Measurements from ENCODE around the gene ENC1. TPM values are rescaled to one million over a fixed set of nuclear protein-coding genes. Genes with fewer than 3 reads are reported as not detected.

ENC1 gene
- total RNA-seq, 2 experiments from 2014 or later = 0.74 to 0.86 TPM

DNA sequence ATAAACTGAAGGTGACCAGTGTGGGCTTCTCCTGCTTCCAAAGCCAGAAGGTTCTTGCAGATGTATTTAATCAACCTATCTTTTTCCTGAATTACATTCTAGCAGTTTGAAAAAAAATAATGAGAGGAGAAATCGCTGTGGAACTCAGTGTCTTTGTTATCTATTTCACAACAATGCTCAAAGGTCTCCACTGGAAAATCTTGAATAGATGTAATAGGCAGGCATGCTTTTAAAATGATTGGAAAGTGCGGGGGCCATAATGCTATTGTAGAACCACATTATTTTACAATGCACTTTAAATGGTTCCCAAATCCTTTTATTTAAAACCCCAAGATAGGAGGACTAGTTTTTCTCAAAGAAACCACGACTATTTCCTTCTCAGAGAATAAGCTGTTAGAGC lies 23.3 kb downstream of the ENC1 start:
- H3K4me3 Mint-ChIP-seq = no peak overlapping the region
- H3K27ac Mint-ChIP-seq = no peak overlapping the region
- CTCF ChIA-PET = interaction anchor here (0.6 to 2.0 kb wide), 3 partner anchors 8 to 500 kb away, joined by 3 to 7 read pairs (median 3); no protein-coding TSS in a partner anchor
- intact Hi-C loops (cut with micrococcal nuclease) = no loop called here
- no peaks in the 10 kb centered on the region for H3K9me3 Mint-ChIP-seq
- H3K4me1 Mint-ChIP-seq (ENCODE audit: low read depth) = peaks cover 11% of the 10 kb centered on the region
- H3K36me3 Mint-ChIP-seq (ENCODE audit: low read depth) = no peaks in the 10 kb centered on the region
- H3K27me3 Mint-ChIP-seq (ENCODE audit: low read depth) = peaks cover 19% of the 10 kb centered on the region
- no peak for DNase-seq

DNA sequence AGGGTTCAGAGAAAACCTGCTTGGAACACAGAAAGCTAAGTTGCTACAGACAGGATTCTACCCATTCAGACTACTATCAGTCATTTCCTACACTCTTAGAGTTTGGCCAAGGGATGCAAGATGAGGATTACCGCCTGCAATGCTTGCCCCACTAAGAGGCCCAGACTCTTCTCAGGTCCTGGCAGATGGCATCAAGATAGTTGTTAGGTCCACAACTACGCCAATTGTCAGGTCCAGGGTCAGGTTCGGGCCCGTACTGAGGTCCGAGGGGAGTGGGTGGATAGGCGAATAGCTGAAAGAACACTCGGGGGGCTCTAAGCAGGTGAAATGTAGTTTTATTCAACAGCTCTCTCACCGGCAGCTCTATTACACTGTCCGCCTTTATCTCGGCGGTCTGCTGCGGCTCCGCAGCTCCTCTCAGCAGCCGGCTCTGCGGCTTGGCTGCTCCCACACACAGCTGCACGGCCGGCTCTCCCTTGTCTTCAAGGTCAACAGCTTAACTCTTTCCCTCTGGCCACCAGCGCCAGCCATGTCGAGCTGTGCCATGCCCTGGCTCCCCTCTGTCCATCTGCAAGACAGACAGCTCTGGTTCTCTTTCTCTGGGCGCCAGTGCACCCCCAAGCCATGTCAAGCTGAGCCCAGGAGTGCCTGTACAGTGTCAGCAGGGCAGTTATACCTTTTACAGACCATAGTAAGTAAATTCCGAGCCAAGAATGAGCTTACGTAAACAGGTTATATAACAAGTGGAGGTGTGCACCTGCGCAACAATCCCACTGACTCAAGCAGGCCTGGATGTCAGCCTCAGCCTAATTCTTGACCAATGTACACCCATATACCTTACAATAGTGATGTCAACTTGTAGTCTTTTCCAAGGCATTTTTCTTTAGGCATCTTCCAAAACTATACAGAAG lies 24.0 kb downstream of the ENC1 start:
- Mint-ChIP-seq H3K4me1 (ENCODE audit: low read depth) (peaks cover 6% of the 10 kb centered on the region), H3K27ac (no peak overlapping the region), H3K36me3 (ENCODE audit: low read depth) (no peaks in the 10 kb centered on the region), H3K9me3 (no peaks in the 10 kb centered on the region), H3K4me3 (no peak overlapping the region), H3K27me3 (ENCODE audit: low read depth) (peaks cover 21% of the 10 kb centered on the region)
- DNase-seq = no peak
- intact Hi-C loops (cut with micrococcal nuclease) = no loop called here
- CTCF ChIA-PET = interaction anchor here (0.6 to 2.0 kb wide), 2 partner anchors 9 to 233 kb away, joined by 3 to 7 read pairs; no protein-coding TSS in a partner anchor

DNA sequence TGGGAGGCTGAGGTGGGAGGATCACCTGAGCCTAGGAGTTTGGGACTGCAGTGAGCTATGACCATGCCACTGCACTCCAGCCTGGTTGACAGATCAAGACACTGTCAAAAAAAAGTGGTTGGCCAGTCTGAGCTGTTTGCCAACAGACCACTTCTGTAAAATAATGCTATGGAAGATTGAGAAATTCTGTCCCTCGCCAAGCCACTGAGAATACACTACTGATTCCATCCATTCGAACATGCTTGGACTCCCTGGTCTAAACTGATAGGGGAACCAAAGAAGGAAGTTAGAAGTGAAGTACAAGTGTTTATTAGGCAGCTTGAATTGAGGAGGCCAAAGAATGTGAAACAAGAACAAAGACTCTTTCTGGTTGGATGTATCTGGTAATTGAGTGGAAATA lies 27.2 kb downstream of the ENC1 start:
- Mint-ChIP-seq H3K27ac (no peak overlapping the region), H3K36me3 (ENCODE audit: low read depth) (no peaks in the 10 kb centered on the region), H3K9me3 (no peaks in the 10 kb centered on the region), H3K4me3 (no peak overlapping the region), H3K4me1 (ENCODE audit: low read depth) (peaks cover 5% of the 10 kb centered on the region), H3K27me3 (ENCODE audit: low read depth) (peaks cover 15% of the 10 kb centered on the region)
- intact Hi-C loops (cut with micrococcal nuclease) = no loop called here
- no peak for DNase-seq
- CTCF ChIA-PET = no interaction called here

DNA sequence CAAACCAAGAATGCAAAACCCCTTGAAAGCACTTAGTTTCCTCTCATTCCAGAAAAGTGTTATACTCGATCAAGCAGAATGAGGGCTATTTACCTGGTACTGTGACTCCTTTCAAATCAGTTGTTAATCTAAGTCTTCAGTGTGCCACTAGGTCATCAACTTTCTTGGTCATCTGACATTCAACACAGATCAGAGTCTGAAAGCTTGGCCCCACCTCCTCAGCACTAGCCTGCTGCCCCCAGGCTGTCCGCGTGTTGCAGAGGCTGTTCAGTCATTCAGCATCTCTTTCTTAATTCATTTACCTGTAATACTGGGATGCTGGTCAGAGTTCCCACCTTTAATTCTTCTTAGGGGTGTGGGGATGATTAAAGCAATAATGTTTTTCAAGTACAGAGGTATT lies 28.5 kb downstream of the ENC1 start:
- peaks cover 5% of the 10 kb centered on the region for H3K4me1 Mint-ChIP-seq (ENCODE audit: low read depth)
- peaks cover 12% of the 10 kb centered on the region for H3K27me3 Mint-ChIP-seq (ENCODE audit: low read depth)
- CTCF ChIA-PET = no interaction called here
- no peaks in the 10 kb centered on the region for H3K9me3 Mint-ChIP-seq
- no peaks in the 10 kb centered on the region for H3K36me3 Mint-ChIP-seq (ENCODE audit: low read depth)
- intact Hi-C loops (cut with micrococcal nuclease) = no loop called here
- H3K4me3 Mint-ChIP-seq = no peak overlapping the region
- no peak overlapping the region for H3K27ac Mint-ChIP-seq
- no peak for DNase-seq

DNA sequence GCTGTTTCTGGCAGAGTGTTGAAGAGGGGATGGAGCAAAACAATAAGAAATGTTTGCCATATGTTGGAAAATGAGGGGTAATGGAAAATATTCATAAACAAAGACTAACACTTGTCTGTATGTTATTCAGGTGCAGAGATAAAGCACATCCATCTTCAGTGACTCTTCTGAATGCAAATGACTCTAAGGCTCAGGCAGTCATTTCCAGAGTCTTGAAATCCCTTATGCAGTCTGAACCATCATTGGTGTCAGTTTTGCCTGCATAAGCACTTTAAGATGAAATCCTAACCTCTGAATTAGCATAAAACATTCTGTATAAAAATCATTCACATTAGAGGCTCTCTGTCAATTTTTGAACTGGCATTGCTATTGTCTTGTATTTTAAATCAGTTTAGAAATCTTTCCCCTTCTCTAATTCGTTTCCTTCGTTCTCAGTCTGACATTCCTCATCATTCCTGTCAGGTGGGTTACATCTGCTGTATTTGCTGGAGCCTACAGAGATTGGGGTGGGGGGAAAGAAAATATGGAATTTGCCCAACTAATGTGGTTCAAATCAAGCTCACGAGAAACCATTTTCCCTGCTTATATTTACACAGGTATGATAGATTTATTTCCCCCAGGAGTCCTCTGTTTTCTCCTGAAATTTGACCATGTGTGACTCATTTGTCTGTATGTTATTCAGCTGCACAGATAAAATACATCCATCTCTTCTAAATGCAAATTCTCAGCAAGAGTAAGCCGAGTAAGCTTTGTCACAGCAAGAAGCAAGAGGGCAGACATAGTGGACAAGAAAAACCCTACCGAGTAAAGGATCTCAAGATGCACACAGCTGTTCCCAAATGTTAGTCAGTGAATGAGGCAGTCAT lies 31.6 kb downstream of the ENC1 start:
- H3K4me1 Mint-ChIP-seq (ENCODE audit: low read depth) = peaks cover 3% of the 10 kb centered on the region
- no peak overlapping the region for H3K27ac Mint-ChIP-seq
- DNase-seq = no peak
- H3K4me3 Mint-ChIP-seq = no peak overlapping the region
- no peaks in the 10 kb centered on the region for H3K9me3 Mint-ChIP-seq
- intact Hi-C loops (cut with micrococcal nuclease) = no loop called here
- no peaks in the 10 kb centered on the region for H3K36me3 Mint-ChIP-seq (ENCODE audit: low read depth)
- CTCF ChIA-PET = no interaction called here
- peaks cover 7% of the 10 kb centered on the region for H3K27me3 Mint-ChIP-seq (ENCODE audit: low read depth)

DNA sequence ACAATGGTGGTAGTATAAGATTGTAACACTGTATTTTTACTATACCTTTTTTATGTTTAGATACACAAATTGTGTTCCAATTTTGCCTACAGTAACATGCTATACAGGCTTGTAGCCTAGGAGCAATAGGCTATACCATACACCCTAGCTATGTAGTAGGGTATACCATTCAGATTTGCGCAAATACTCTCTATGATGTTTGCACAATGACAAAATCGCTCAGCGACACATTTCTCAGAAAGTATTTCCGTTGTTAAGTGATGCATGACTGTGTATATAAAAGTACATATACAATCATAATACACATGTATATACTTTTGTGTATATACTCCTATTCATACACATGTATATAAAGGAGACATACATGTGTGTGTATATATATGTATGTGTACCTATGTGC lies 34.8 kb downstream of the ENC1 start:
- no peak overlapping the region for H3K4me3 Mint-ChIP-seq
- H3K36me3 Mint-ChIP-seq (ENCODE audit: low read depth) = no peaks in the 10 kb centered on the region
- peaks cover 3% of the 10 kb centered on the region for H3K4me1 Mint-ChIP-seq (ENCODE audit: low read depth)
- intact Hi-C loops (cut with micrococcal nuclease) = no loop called here
- no peaks in the 10 kb centered on the region for H3K9me3 Mint-ChIP-seq
- H3K27me3 Mint-ChIP-seq (ENCODE audit: low read depth) = peaks cover 21% of the 10 kb centered on the region
- no peak for DNase-seq
- no peak overlapping the region for H3K27ac Mint-ChIP-seq
- CTCF ChIA-PET = interaction anchor here (0.7 kb wide), 1 partner anchor 567 kb away, joined by 3 read pairs; no protein-coding TSS in a partner anchor

DNA sequence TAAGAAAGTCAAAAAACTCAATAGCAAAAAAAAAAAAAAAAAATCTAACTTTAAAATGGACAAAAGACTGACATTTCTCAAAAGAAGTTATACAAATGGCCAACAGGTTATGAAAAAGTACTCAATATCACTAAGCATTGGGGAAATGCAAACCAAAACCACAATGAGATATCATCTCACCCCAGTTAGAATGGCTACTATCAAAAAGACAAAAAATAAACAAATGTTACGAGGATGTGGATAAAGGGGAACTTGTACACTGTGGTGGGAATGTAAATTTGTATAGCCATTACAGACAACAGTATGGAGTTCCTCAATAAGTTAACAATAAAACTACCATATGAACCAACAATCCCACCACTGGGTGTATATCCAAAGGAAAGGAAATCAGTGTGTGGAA lies 37.2 kb downstream of the ENC1 start:
- H3K4me3 Mint-ChIP-seq = no peak overlapping the region
- no peaks in the 10 kb centered on the region for H3K36me3 Mint-ChIP-seq (ENCODE audit: low read depth)
- DNase-seq = no peak
- no peak overlapping the region for H3K27ac Mint-ChIP-seq
- CTCF ChIA-PET = no interaction called here
- no peaks in the 10 kb centered on the region for H3K9me3 Mint-ChIP-seq
- peaks cover under 1% of the 10 kb centered on the region for H3K4me1 Mint-ChIP-seq (ENCODE audit: low read depth)
- intact Hi-C loops (cut with micrococcal nuclease) = no loop called here
- peaks cover 26% of the 10 kb centered on the region for H3K27me3 Mint-ChIP-seq (ENCODE audit: low read depth)

DNA sequence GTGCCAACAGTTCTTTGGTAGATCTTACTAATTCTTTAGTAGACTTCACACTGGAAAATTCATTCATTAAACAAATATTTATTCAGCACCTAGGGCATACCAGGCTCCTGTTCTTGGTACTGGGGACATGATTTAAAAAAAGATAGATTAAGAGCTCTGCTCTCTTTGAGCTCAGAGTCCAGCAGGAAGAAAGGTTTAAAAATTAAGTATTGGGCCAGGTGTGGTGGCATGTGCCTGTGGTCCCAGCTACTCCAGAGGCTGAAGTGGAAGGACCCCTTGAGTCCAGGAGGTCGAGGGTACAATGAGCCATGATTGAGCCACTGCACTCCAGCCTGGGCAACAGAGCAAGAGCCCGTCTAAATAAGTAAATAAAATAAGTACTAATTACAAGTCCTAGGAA lies 41.4 kb downstream of the ENC1 start:
- Mint-ChIP-seq H3K4me3 (no peak overlapping the region), H3K36me3 (ENCODE audit: low read depth) (no peaks in the 10 kb centered on the region), H3K27ac (no peak overlapping the region), H3K9me3 (no peaks in the 10 kb centered on the region), H3K27me3 (ENCODE audit: low read depth) (peaks cover 28% of the 10 kb centered on the region), H3K4me1 (ENCODE audit: low read depth) (no peaks in the 10 kb centered on the region)
- CTCF ChIA-PET = interaction anchor here (0.6 to 1.3 kb wide), 2 partner anchors 41 to 273 kb away, joined by 3 to 4 read pairs; partner anchors contain the start of gene ENC1
- no peak for DNase-seq
- intact Hi-C loops (cut with micrococcal nuclease) = no loop called here

DNA sequence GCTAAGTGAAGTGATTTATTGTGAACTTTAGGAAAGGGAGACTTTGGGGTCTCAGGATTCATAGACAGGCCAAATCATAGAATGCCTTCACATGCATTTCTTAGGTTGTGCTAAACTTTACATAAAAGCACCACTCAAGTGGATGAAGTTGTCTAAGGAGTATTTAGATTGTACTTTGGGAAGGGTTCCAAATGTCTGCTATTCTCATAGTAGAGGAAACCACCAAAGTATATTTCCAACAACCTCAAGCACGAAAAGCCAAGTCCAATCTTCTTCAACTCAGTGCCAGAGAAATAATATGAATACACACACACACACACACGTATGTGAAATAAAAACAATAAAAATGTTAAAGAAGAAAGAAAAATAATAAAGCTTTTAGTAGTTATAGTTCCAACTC lies 41.8 kb downstream of the ENC1 start:
- Mint-ChIP-seq H3K27me3 (ENCODE audit: low read depth) (peaks cover 27% of the 10 kb centered on the region), H3K36me3 (ENCODE audit: low read depth) (no peaks in the 10 kb centered on the region), H3K4me3 (no peak overlapping the region), H3K4me1 (ENCODE audit: low read depth) (no peaks in the 10 kb centered on the region), H3K27ac (no peak overlapping the region), H3K9me3 (no peaks in the 10 kb centered on the region)
- CTCF ChIA-PET = interaction anchor here (0.6 to 1.3 kb wide), 2 partner anchors 42 to 273 kb away, joined by 3 to 4 read pairs; partner anchors contain the start of gene ENC1
- intact Hi-C loops (cut with micrococcal nuclease) = no loop called here
- DNase-seq = no peak

DNA sequence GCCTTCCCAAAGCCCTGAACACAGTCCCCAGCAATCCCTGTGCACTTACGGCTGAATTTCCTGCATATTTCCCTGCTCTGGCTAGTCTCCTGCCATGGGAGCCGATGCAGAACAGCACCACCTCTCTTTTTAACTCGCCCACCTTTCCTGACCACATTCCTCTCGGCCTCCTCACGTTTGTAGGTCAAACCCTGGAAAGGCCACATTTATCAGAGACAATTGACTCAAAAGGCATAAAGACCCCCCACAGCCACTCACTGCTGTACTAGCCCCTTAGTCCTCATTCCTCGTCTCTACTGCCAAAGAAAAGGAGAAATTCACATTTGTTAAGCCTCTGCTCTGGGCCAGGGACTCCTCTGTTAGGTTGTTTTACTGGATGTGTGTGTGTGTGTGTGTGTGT lies 43.6 kb downstream of the ENC1 start:
- no peaks in the 10 kb centered on the region for H3K4me1 Mint-ChIP-seq (ENCODE audit: low read depth)
- intact Hi-C loops (cut with micrococcal nuclease) = no loop called here
- no peaks in the 10 kb centered on the region for H3K36me3 Mint-ChIP-seq (ENCODE audit: low read depth)
- no peak overlapping the region for H3K4me3 Mint-ChIP-seq
- H3K27me3 Mint-ChIP-seq (ENCODE audit: low read depth) = peaks cover 18% of the 10 kb centered on the region
- H3K9me3 Mint-ChIP-seq = no peaks in the 10 kb centered on the region
- H3K27ac Mint-ChIP-seq = no peak overlapping the region
- no peak for DNase-seq
- CTCF ChIA-PET = no interaction called here

DNA sequence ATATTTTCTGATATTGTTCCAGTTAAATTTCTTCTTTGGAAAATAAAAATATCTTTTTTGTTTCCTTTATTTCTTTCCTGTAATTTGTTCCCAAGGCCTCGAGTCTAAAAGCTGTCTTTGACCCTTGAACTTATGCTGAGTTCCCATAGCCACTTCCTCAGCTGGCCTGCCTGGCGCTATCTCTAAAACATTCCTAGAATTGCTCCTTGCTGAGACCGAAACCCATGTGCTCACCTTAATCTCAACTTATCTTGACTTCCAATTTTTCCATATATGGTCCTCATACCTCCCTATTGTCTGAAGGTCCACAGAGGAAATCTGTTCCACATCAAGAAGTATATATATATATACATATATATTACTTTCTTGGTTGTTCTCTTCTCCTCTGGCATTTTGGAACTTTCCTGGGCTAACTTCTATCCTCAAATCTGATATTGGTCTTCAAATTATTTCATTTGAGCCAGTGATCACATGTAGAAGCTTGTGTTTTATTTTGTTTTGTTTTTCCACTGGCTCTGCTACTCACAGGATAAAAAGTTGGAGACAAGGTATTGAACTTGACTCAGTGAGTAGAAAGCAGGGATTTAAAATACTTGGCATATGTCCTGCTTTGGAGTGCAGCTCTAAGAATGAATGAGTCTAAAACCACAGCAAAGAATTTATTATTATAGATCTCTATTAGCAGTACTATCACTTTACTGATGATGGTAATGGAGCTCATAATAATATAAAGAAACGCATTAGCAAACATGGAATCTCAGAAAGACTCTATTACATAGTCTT lies 45.2 kb downstream of the ENC1 start:
- peaks cover 20% of the 10 kb centered on the region for H3K27me3 Mint-ChIP-seq (ENCODE audit: low read depth)
- CTCF ChIA-PET = no interaction called here
- H3K9me3 Mint-ChIP-seq = no peaks in the 10 kb centered on the region
- DNase-seq = no peak
- H3K36me3 Mint-ChIP-seq (ENCODE audit: low read depth) = no peaks in the 10 kb centered on the region
- no peak overlapping the region for H3K27ac Mint-ChIP-seq
- no peak overlapping the region for H3K4me3 Mint-ChIP-seq
- intact Hi-C loops (cut with micrococcal nuclease) = no loop called here
- H3K4me1 Mint-ChIP-seq (ENCODE audit: low read depth) = no peaks in the 10 kb centered on the region

All from activated naive CD4-positive, alpha-beta T cell treated with anti-CD3 and anti-CD28 coated beads for 36 hours (primary cell).